MM.1S (cell line): ENCODE measurements around the gene YY1.

Experiments
- EZH2 ChIP-seq: fragments of 300-600 bp; sonication (generic); optimal IDR thresholded peaks from 2 replicates; pipeline ENCODE3; 2017; ENCODE audit warnings: low read depth, mild to moderate bottlenecking, antibody characterized with exemption, low read length, mixed read lengths
- EZH2phosphoT487 ChIP-seq: fragments of 300-600 bp; sonication (generic); IDR thresholded peaks from 2 replicates; pipeline ENCODE4 v1.6.1; 2018; ENCODE audit warnings: antibody characterized with exemption, low read length
- TF ChIP-seq, protein P1 (sequence below): fragments of 300-600 bp; sonication (generic); IDR thresholded peaks from 2 replicates; pipeline ENCODE4 v1.5.1; 2016; ENCODE audit warnings: antibody characterized with exemption, low read length, mixed read lengths

DNA sequence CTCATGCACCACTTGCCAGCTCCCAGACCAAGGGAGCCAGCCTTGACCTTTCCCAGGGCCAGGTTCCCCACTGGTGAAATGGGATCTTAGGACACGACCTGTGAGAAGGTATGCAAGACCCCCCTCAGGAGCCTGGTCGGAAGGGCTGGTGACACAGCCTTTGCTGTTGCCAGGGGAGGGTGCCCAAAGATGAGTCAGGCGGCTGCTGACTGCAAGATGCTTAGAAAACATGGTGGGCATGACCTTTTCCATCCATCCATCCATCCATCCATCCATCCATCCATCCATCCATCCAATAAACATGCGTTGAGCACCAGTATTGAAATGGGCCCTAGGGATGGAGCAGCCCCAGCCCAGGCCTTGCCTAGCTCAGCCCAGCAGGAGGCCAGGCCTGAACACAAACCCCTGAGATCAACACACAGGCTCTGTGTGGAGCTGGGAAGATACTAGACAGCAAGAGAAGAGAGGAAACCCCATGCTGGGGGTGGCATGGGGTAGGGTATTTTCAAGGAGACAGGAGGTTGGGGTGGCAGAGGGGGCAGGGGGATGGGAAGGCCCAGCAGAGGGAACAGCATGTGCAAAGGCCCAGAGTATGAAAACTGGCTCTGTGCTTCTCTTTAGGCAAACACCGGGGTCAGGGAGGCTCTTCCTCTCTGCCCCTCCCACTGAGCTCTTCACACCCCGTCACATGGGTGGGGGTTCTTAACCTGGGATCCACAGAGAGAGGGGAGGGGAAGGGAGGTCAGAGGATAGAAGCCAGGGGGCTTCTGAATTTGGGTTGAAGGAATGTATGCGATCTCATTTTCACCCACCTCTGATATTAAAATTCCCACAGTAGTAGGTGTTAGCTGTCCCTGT is 26.2 kb upstream of the YY1 start:
- TF ChIP-seq, protein P1, sequence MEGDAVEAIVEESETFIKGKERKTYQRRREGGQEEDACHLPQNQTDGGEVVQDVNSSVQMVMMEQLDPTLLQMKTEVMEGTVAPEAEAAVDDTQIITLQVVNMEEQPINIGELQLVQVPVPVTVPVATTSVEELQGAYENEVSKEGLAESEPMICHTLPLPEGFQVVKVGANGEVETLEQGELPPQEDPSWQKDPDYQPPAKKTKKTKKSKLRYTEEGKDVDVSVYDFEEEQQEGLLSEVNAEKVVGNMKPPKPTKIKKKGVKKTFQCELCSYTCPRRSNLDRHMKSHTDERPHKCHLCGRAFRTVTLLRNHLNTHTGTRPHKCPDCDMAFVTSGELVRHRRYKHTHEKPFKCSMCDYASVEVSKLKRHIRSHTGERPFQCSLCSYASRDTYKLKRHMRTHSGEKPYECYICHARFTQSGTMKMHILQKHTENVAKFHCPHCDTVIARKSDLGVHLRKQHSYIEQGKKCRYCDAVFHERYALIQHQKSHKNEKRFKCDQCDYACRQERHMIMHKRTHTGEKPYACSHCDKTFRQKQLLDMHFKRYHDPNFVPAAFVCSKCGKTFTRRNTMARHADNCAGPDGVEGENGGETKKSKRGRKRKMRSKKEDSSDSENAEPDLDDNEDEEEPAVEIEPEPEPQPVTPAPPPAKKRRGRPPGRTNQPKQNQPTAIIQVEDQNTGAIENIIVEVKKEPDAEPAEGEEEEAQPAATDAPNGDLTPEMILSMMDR = no peak
- TF ChIP-seq EZH2 (no peak), EZH2phosphoT487 (no peak)
